SK-N-SH treated with all-trans-retinoic acid at 6 μM for 48 hours (cell line): ENCODE data around the gene MACROD1.

Experiments used
- ATAC-seq: fragments of 200-7000 bp; cut with Tn5 transposase; 3 replicates; pipeline ENCODE4 v1.9.1; 2020; ENCODE audit warnings: mild to moderate bottlenecking, moderate library complexity
- BACH2 ChIP-seq: fragments of 250-450 bp; sonication (Bioruptor Pico); IDR thresholded peaks from 2 replicates; pipeline ENCODE4 v1.9.0; 2021; ENCODE audit warnings: mild to moderate bottlenecking, borderline replicate concordance
- CSDC2 ChIP-seq: fragments of 250-450 bp; sonication (Bioruptor Pico); IDR thresholded peaks from 2 replicates; pipeline ENCODE4 v1.5.0; 2020; ENCODE audit warnings: mild to moderate bottlenecking, moderate library complexity
- ESRRG ChIP-seq: fragments of 250-450 bp; sonication (Bioruptor Pico); IDR thresholded peaks from 2 replicates; pipeline ENCODE4 v1.6.1; 2021; ENCODE audit warnings: mild to moderate bottlenecking
- GLIS3 ChIP-seq: fragments of 250-450 bp; sonication (Bioruptor Pico); IDR thresholded peaks from 2 replicates; pipeline ENCODE4 v1.5.0; 2020; ENCODE audit warnings: mild to moderate bottlenecking, moderate library complexity
- ISL1 ChIP-seq: fragments of 250-450 bp; sonication (Bioruptor Pico); IDR thresholded peaks from 2 replicates; pipeline ENCODE4 v2.1.2; 2022; ENCODE audit warnings: mild to moderate bottlenecking, moderate library complexity
- OSR1 ChIP-seq: fragments of 250-450 bp; sonication (Bioruptor Pico); IDR thresholded peaks from 2 replicates; pipeline ENCODE4 v1.8.0; 2022; ENCODE audit warnings: moderate library complexity, mild to moderate bottlenecking, inconsistent platforms
- PATZ1 ChIP-seq: fragments of 250-450 bp; sonication (Bioruptor Pico); IDR thresholded peaks from 2 replicates; pipeline ENCODE4 v1.8.0; 2020; ENCODE audit warnings: mild to moderate bottlenecking, moderate library complexity, borderline replicate concordance
- POU6F1 ChIP-seq: fragments of 250-450 bp; sonication (Bioruptor Pico); IDR thresholded peaks from 2 replicates; pipeline ENCODE4 v1.8.0; 2021; ENCODE audit warnings: low read depth, mild to moderate bottlenecking, moderate library complexity, borderline replicate concordance
- PPARA ChIP-seq: fragments of 250-450 bp; sonication (Bioruptor Pico); IDR thresholded peaks from 2 replicates; pipeline ENCODE4 v1.5.0; 2020; ENCODE audit warnings: mild to moderate bottlenecking, borderline replicate concordance
- SNAI2 ChIP-seq: fragments of 250-450 bp; sonication (Bioruptor Pico); IDR thresholded peaks from 2 replicates; pipeline ENCODE4 v1.5.0; 2020; ENCODE audit warnings: mild to moderate bottlenecking, moderate library complexity
- TOX ChIP-seq: fragments of 250-450 bp; sonication (Bioruptor Pico); IDR thresholded peaks from 2 replicates; pipeline ENCODE4 v1.8.0; 2021; ENCODE audit warnings: mild to moderate bottlenecking, moderate library complexity, borderline replicate concordance
- TSHZ2 ChIP-seq: fragments of 250-450 bp; sonication (Bioruptor Pico); IDR thresholded peaks from 2 replicates; pipeline ENCODE4 v1.5.0; 2020; ENCODE audit warnings: mild to moderate bottlenecking, moderate library complexity
- ZC3H10 ChIP-seq: fragments of 250-450 bp; sonication (Bioruptor Pico); IDR thresholded peaks from 2 replicates; pipeline ENCODE4 v1.5.1; 2021; ENCODE audit warnings: mild to moderate bottlenecking, moderate library complexity
- ZFP30 ChIP-seq: fragments of 450-650 bp; formaldehyde crosslinking; IDR thresholded peaks from 2 replicates; pipeline ENCODE4 v1.5.0; 2022; ENCODE audit warnings: mild to moderate bottlenecking, moderate library complexity
- ZNF565 ChIP-seq: fragments of 450-650 bp; formaldehyde crosslinking; conservative IDR thresholded peaks from 2 replicates; pipeline ENCODE4 v1.5.0; 2020; ENCODE audit warnings: low read depth, mild to moderate bottlenecking, moderate library complexity
- ZNF70 ChIP-seq: fragments of 450-650 bp; formaldehyde crosslinking; IDR thresholded peaks from 2 replicates; pipeline ENCODE4 v1.5.0; 2020; ENCODE audit warnings: mild to moderate bottlenecking, moderate library complexity
- TF ChIP-seq, protein P1 (sequence below): fragments of 250-450 bp; sonication (Bioruptor Pico); IDR thresholded peaks from 2 replicates; pipeline ENCODE4 v1.5.1; 2020; ENCODE audit warnings: low read depth, mild to moderate bottlenecking, moderate library complexity
- TF ChIP-seq, protein P2 (sequence below): fragments of 250-450 bp; sonication (Bioruptor Pico); IDR thresholded peaks from 2 replicates; pipeline ENCODE4 v1.5.1; 2021; ENCODE audit warnings: mild to moderate bottlenecking, moderate library complexity

MACROD1 gene

DNA sequence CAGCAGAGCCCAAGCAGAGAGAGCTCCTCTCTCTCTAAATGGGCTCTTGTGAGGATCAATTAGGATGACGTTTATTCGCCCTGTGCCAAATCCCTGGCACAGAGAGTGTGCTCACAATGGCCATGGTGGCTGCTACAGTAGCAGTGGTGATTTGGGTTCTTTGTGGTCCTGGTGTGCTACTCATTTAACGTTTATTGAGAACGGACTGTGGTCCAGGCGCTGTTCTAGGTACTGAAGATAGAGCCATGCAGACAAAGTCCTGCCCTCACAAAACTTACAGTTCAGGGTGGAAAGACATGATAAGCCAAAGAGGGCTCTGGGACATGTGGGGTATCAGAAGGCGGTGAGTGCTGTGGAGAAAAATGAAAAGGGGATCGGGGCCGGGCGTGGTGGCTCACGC lies 174.4 kb downstream of the MACROD1 start:
- no peak for ATAC-seq
- TF ChIP-seq PPARA (CRISPR knock-in tag) (no peak), SNAI2 (CRISPR knock-in tag) (no peak), ZNF565 (no peak), ZC3H10 (CRISPR knock-in tag) (no peak), BACH2 (CRISPR knock-in tag) (no peak), PATZ1 (CRISPR knock-in tag) (no peak), POU6F1 (no peak), TOX (CRISPR knock-in tag) (no peak), ESRRG (CRISPR knock-in tag) (no peak)
- TF ChIP-seq, protein P1, sequence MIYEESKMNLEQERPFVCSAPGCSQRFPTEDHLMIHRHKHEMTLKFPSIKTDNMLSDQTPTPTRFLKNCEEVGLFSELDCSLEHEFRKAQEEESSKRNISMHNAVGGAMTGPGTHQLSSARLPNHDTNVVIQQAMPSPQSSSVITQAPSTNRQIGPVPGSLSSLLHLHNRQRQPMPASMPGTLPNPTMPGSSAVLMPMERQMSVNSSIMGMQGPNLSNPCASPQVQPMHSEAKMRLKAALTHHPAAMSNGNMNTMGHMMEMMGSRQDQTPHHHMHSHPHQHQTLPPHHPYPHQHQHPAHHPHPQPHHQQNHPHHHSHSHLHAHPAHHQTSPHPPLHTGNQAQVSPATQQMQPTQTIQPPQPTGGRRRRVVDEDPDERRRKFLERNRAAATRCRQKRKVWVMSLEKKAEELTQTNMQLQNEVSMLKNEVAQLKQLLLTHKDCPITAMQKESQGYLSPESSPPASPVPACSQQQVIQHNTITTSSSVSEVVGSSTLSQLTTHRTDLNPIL (CRISPR knock-in tag): no peak

DNA sequence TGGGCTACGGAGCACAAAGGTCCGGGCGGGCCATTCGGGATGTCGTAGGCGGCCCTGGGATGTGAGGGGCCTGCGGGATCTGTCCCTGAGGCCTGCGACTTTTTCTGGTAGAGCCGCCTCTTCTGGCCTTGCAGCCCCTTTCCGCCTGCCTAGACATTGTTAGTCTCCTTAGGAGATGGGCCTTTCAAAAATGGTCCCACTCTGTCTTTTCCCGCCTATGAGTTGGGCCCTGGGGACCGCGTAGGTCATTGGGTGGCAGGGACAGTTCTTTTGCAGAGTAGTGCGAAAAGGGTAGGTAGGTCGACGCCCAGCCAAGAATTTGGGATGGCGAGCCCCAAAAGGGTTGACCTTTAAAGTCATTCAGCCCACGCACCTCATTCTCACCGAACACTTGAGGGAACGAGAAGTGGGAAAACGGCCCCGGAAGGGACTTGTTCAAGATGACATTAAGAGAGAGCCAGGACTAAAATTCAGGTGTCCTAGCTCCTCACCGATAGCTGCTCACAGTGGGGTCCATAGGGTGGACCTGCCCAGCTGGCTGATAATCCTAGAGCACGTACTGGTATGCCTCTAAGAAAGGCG lies 178.9 kb downstream of the MACROD1 start:
- TF ChIP-seq, protein P2, sequence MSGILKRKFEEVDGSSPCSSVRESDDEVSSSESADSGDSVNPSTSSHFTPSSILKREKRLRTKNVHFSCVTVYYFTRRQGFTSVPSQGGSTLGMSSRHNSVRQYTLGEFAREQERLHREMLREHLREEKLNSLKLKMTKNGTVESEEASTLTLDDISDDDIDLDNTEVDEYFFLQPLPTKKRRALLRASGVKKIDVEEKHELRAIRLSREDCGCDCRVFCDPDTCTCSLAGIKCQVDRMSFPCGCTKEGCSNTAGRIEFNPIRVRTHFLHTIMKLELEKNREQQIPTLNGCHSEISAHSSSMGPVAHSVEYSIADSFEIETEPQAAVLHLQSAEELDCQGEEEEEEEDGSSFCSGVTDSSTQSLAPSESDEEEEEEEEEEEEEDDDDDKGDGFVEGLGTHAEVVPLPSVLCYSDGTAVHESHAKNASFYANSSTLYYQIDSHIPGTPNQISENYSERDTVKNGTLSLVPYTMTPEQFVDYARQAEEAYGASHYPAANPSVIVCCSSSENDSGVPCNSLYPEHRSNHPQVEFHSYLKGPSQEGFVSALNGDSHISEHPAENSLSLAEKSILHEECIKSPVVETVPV: no peak
- TF ChIP-seq ZNF70 (no peak), OSR1 (CRISPR knock-in tag) (no peak), ZC3H10 (CRISPR knock-in tag) (no peak), ZNF565 (no peak), TSHZ2 (CRISPR knock-in tag) (no peak), GLIS3 (CRISPR knock-in tag) (no peak), PATZ1 (CRISPR knock-in tag) (no peak), TOX (CRISPR knock-in tag) (no peak), SNAI2 (CRISPR knock-in tag) (no peak), BACH2 (CRISPR knock-in tag) (no peak), POU6F1 (no peak), ZFP30 (CRISPR knock-in tag) (no peak), CSDC2 (no peak), ESRRG (CRISPR knock-in tag) (no peak), PPARA (CRISPR knock-in tag) (no peak), ISL1 (no peak)
- TF ChIP-seq, protein P1 (CRISPR knock-in tag): no peak
- ATAC-seq: peak; percentile 24
